ENCODE measurements around the gene ELMO3. TPM values are rescaled to one million over a fixed set of nuclear protein-coding genes. Genes with fewer than 3 reads are reported as not detected.
A peak's percentile ranks its signal among the peaks of the same experiment; 100 is the strongest.

Gene ELMO3
- total RNA-seq, 2 experiments from 2014 or later, result 1.9 to 2.3 TPM

- CTCF ChIA-PET, result no interaction called here
- H3K27me3 Mint-ChIP-seq, result no peaks in the 10 kb centered on the region
- no peak for ATAC-seq (ENCODE audit: poor library complexity)
Observed at GRCh38 chr16:67233596-67233995, 34.7 kb downstream of the ELMO3 start.

GRCh38 chr16:67234180-67234597, 35.3 kb downstream of the ELMO3 start:
- no peaks in the 10 kb centered on the region for H3K27me3 ChIP-seq (ENCODE audit: control insufficient read depth in 1 of 2, insufficient read depth in 2 of 2, low read length in 2 of 2)
- Mint-ChIP-seq H3K4me3 (no peak overlapping the region), H3K27me3 (no peaks in the 10 kb centered on the region), H3K4me1 (ENCODE audit: low read depth) (peaks cover 7% of the 10 kb centered on the region), H3K9me3 (no peaks in the 10 kb centered on the region), H3K27ac (peak overlapping the region; percentile 27), H3K36me3 (ENCODE audit: low read depth) (peaks cover 71% of the 10 kb centered on the region)
- H3K36me3 ChIP-seq (ENCODE audit: insufficient read depth, low read length), result peaks cover 75% of the 10 kb centered on the region
- H3K9me3 ChIP-seq (ENCODE audit: control insufficient read depth in 1 of 2, insufficient read depth in 1 of 2, low read length in 2 of 2), result no peaks in the 10 kb centered on the region
- no peak overlapping the region for H3K4me3 ChIP-seq (ENCODE audit: low read length)
- H3K27ac ChIP-seq (ENCODE audit: low read depth in 1 of 2, low read length in 2 of 2), result no peak overlapping the region
- ATAC-seq (ENCODE audit: poor library complexity) (no peak), DNase-seq (peak in 1 of 14 experiments; percentile 13)
- no peak for TF ChIP-seq CTCF (IDR thresholded peaks at IDR 0.05)
- intact Hi-C loops (cut with DNase I, micrococcal nuclease), result no loop called here
- ChIA-PET POLR2A (interaction anchor here (0.6 kb wide), 1 partner anchor 1008 kb away, joined by 6 read pairs; no protein-coding TSS in a partner anchor), CTCF (no interaction called here)
- peaks cover 29% of the 10 kb centered on the region for H3K4me1 ChIP-seq (ENCODE audit: insufficient read depth, low read length)

More at GRCh38 chr16:67233596-67233995, 34.7 kb downstream of the ELMO3 start:
- no peak overlapping the region for H3K27ac ChIP-seq (ENCODE audit: low read depth in 1 of 2, low read length in 2 of 2)
- H3K4me3 ChIP-seq (ENCODE audit: low read length), result no peak overlapping the region
- no peak for DNase-seq
- peaks cover 75% of the 10 kb centered on the region for H3K36me3 ChIP-seq (ENCODE audit: insufficient read depth, low read length)
- POLR2A ChIA-PET, result interaction anchor here (0.6 kb wide), 1 partner anchor 1009 kb away, joined by 6 read pairs; no protein-coding TSS in a partner anchor
- Mint-ChIP-seq H3K4me1 (ENCODE audit: low read depth) (peaks cover 7% of the 10 kb centered on the region), H3K4me3 (no peak overlapping the region), H3K36me3 (ENCODE audit: low read depth) (peaks cover 71% of the 10 kb centered on the region), H3K9me3 (no peaks in the 10 kb centered on the region), H3K27ac (no peak overlapping the region)
- intact Hi-C loops (cut with DNase I, micrococcal nuclease), result no loop called here
- no peaks in the 10 kb centered on the region for H3K27me3 ChIP-seq (ENCODE audit: control insufficient read depth in 1 of 2, insufficient read depth in 2 of 2, low read length in 2 of 2)
- peaks cover 29% of the 10 kb centered on the region for H3K4me1 ChIP-seq (ENCODE audit: insufficient read depth, low read length)
- no peak for TF ChIP-seq CTCF (IDR thresholded peaks at IDR 0.05)
- no peaks in the 10 kb centered on the region for H3K9me3 ChIP-seq (ENCODE audit: control insufficient read depth in 1 of 2, insufficient read depth in 1 of 2, low read length in 2 of 2)

GRCh38 chr16:67235816-67236562, 37.1 kb downstream of the ELMO3 start:
- intact Hi-C loops (cut with DNase I, micrococcal nuclease), result no loop called here
- Mint-ChIP-seq H3K36me3 (ENCODE audit: low read depth) (peaks cover 57% of the 10 kb centered on the region), H3K4me3 (peak overlapping the region; percentile 62), H3K4me1 (ENCODE audit: low read depth) (peaks cover 7% of the 10 kb centered on the region), H3K27me3 (no peaks in the 10 kb centered on the region), H3K9me3 (no peaks in the 10 kb centered on the region), H3K27ac (peak overlapping the region; percentile 88)
- ATAC-seq (ENCODE audit: poor library complexity) (peak; percentile 75), DNase-seq (peak in 11 of 14 experiments; percentile 20 to 87 (median 51))
- peak overlapping the region in 1 of 2 donors; percentile 55 for H3K27ac ChIP-seq (ENCODE audit: low read depth in 1 of 2, low read length in 2 of 2)
- peaks cover 65% of the 10 kb centered on the region for H3K36me3 ChIP-seq (ENCODE audit: insufficient read depth, low read length)
- TF ChIP-seq CTCF (IDR thresholded peaks at IDR 0.05), result no peak
- H3K4me1 ChIP-seq (ENCODE audit: insufficient read depth, low read length), result peaks cover 29% of the 10 kb centered on the region
- CTCF ChIA-PET, result interaction anchor here (1.4 to 1.8 kb wide), 2 partner anchors 9 kb away, joined by 4 to 5 read pairs; partner anchors contain the start of gene TMEM208
- no peaks in the 10 kb centered on the region for H3K9me3 ChIP-seq (ENCODE audit: control insufficient read depth in 1 of 2, insufficient read depth in 1 of 2, low read length in 2 of 2)
- POLR2A ChIA-PET, result interaction anchor here (0.6 to 2.1 kb wide), 4 partner anchors 9 to 44 kb away, joined by 3 to 11 read pairs (median 5); partner anchors contain the start of genes E2F4, FHOD1 and TMEM208
- H3K4me3 ChIP-seq (ENCODE audit: low read length), result peak overlapping the region; percentile 26
- no peaks in the 10 kb centered on the region for H3K27me3 ChIP-seq (ENCODE audit: control insufficient read depth in 1 of 2, insufficient read depth in 2 of 2, low read length in 2 of 2)
